Stimulated activated CD4-positive, alpha-beta T cell treated with anti-CD3 and anti-CD28 coated beads, TNF-alpha, amount 100 ng/mL, for 24 hours (primary cell): ENCODE data around the gene SPACA4.
"Not testable (repeated sequence)": the region's sequence is repeated elsewhere in the genome, so short reads cannot be mapped to it uniquely, and the experiment has no call there.

Experiments used
- DNase-seq, 3 experiments: peaks; one replicate each; pipeline ENCODE4 v3.0.0-alpha.2; 2020; ENCODE audit warnings: low read depth in 3 of 3

SPACA4 gene

DNA sequence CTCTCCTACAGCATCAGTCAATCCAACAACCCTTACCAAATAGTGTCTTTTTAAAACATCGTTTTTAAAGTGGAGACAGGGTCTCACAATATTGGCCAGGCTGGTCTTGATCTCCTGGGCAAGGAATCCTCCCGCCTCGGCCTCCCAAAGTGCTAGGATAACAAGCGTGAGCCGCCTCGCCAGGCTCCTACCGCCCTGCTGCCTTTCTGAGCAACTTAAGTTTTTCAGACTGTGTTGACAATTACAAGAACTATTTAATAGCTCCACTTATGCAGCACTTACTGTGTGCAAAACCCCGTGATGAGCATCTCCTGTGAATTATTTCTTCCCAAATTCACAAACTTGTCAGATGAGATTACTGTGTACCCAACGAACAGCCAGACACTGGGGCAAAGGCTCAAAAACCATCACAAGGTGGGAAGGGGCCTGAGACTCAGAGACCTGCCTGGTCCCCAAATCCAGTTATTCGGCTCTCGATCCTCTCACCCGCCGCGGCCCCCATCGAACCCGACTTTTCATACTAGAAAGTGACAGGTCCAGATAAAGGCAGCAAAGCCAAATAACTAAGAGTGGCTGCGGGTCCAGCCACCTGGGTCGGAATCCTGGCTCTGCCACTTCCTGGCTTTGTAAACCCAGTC is 11.9 kb downstream of the SPACA4 start:
- DNase-seq, result no peak

DNA sequence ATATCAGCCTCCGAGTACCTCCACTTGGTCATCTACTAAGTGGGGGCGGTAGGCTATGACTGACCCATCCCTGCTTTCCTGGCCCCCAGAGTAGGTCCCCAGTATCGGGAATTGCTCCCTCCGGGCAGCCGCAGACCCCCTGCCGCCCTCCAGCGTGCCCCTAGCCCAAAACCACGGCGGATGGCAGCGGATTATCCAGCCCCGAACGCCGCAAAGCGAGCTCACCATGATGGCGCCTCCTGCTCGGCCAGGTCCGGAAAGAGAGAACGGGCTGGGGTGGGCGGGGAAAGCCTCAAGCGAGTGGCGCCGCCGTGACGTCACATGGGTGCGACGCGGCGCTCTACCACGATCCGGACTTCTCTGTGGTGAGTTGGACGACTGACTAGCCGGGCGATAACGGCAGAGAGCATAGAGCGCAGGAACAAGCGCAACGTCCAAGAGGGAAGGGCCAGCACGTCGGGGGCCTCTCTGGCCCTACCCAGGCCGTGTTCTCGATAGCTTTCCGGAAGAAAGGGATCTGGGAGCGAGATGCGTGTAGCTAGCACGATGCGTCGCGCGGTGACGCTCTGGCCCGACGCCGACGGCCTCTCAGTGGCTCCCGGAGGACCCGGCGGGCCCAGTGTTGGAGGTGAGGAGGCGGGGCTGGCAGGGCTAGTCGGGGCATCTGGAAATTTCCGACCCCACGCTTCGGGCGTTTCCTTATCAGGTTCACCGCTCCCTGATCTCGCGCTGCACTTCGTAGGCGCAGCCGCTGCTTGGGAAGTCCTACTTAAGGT is 12.6 kb downstream of the SPACA4 start, which contains the start of the genes RPL18 and SPHK2:
Gene RPL18 (minus strand): TSS at position 263 of the 776 bp plus-strand sequence. CDS start 35 bp downstream, at position 228.
Gene SPHK2 (plus strand): TSS at position 591 of the 776 bp plus-strand sequence. CDS start 1,009 bp downstream, outside the sequence.
- peak; percentile 88 to 95 (median 95) for DNase-seq

DNA sequence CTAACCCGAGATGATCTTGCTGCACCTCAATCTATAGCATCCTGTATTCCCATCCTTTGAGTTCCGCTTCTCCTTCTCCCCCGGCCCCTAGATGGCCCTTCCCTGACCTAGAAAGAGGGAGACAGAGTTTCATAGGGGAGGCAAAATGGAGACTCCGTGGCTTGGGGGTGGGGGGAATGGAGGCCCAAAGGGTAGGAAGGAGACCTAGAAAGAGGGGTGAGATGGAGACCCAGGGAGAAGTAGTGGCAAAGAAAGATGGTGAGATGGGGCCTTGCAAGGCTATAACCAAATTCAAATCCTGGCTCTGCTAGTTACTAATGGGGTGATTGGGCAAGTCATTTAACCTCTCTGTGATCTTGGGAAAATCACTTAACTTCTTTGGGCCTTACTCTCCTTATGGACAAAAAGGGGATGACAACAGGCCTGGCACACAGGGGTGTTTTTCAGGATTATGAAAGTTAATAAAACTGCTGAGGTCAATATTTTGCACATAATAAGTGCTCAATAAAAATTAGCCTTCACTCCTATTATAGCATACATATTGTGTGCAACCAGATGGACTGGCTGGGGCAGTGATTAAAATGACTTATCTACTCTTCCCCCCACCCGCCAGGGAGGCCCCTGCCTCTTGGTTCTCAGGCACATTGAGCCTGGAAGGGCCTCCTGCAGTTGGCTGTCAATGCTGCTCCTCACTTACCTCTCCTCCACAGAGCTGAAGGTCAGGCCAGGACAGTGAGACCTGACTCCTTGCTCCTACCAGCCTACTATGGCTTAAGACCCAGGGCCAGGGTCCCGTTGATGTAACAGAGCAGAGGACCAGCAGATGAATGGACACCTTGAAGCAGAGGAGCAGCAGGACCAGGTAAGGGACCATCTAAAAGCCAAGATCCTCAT is 13.4 kb downstream of the SPACA4 start:
- DNase-seq, result no peak

DNA sequence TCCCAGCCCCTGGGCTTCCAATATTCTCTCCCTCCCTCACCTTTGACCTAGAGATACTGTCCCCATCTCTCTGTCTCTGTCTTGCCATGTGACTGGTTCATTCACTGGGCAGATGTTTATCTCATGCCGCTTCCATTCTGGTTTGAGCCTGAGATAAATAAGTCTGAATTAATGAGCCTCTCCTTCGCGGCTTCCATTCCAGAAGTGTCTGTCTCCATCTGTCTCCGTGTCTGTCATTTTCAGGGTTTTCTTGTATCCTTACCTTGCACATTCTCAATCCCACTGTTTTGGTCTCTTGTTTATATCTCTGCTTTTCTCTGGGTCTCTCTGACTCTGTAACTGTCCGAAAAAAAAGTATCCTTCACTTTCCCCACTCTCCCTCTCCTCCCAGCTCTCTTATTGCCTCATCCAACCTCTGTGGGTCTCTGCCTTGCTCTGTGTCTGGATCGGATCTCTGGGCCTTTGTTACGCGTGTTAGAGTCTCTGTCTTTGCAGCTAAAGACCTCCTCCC is 17.1 kb downstream of the SPACA4 start:
- DNase-seq, result no peak

DNA sequence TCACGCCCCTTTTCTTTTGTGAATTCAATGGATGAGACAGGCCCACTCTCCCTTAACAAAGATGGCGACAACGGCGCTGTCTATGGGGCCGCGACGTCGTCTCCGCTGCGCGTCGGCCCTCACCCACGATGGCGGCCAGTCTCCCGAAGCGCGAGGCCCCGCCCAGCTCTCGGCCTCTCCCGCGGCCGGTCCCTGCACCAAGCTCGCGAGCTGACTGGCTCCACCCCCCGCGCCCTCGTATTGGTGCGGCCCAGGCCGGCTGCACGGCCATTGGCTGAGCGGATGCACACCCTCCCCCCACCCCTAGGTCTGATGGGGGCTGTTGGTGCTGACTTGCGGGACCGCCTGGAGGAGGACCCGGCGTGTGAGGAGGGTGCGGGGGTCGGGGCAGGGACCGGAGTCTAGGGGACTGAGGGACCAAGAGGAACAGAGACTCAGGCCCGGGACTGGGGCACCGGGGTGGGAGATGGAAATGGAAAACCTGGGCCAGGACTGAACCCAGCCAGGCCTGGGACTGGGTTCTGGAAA is 17.6 kb downstream of the SPACA4 start:
- peak; percentile 90 to 98 (median 93) for DNase-seq

DNA sequence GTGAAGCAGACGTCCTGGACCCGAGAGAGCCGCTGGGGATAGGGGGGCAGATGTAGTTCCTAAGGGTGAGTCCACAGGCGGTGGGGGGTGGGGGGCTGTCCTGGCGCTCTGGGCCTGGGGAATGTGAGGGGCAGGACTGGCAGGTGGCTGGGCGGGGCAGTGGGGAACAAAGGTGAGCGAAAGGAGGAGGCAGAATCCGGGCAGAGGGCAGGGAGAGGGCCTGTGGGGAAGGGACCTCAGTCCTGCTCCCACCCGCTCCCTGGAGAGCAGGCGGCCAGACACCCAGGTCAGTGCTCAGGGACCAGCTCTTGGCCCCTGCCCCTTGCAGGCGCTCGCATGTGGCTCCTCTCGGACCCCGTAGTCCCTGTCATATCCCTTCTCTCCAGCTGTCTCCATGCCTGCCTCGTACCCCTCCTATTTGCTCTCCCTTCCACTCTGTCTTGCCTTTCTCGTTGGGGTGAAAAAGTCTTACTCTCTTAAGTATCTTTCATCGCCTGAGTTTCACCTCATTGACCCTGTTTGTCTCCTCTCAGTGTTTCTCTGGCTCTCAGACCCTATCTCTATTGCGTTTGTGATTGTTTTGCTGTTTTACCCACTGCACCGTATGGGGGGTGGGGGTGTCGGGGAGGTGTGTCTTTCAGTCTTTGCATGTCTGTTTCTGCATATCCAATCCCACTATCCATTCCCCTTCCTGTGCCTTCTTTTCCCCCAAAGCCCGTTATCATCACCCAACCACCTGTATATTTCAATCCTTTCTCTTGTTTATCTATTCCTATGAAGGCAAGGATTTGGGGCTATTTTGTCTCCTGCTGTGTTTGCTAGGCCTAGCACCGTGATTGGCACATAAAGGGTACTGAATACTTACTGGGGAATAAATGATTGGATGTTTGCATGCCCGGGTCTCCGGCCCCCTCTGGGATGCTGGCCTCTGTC is 18.5 kb downstream of the SPACA4 start:
- DNase-seq, result no peak

DNA sequence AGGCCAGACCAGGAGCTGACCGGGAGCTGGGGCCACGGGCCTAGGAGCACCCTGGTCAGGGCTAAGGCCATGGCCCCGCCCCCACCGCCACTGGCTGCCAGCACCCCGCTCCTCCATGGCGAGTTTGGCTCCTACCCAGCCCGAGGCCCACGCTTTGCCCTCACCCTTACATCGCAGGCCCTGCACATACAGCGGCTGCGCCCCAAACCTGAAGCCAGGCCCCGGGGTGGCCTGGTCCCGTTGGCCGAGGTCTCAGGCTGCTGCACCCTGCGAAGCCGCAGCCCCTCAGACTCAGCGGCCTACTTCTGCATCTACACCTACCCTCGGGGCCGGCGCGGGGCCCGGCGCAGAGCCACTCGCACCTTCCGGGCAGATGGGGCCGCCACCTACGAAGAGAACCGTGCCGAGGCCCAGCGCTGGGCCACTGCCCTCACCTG is 19.4 kb downstream of the SPACA4 start:
- no peak for DNase-seq

DNA sequence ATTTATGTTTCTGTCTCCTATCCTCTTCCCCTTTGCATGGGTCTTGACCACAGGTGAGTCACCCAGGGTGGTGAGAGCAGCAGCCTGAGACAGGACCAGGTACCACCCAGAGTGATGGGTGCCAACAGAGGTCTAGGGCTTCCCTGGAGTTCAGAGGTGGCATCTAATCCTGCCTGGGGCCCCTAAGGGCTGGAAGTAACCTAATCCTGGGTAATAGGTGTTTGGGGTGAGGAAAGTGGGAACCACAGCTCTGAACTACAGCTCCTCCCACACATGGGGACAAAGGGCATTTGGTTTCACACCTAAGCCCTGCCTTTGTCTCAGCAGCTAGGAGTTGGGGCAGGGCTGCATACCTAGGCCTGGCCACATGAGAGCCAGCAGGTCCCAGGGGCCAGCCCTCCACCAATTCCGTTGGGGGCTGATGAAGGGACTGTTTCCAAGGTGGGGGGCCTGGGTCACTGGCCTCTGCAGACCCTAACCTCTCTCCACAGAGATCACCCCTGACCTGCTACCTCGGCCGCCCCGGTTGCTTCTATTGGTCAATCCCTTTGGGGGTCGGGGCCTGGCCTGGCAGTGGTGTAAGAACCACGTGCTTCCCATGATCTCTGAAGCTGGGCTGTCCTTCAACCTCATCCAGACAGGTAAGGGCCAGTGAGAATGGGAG is 20.8 kb downstream of the SPACA4 start:
- no peak for DNase-seq

DNA sequence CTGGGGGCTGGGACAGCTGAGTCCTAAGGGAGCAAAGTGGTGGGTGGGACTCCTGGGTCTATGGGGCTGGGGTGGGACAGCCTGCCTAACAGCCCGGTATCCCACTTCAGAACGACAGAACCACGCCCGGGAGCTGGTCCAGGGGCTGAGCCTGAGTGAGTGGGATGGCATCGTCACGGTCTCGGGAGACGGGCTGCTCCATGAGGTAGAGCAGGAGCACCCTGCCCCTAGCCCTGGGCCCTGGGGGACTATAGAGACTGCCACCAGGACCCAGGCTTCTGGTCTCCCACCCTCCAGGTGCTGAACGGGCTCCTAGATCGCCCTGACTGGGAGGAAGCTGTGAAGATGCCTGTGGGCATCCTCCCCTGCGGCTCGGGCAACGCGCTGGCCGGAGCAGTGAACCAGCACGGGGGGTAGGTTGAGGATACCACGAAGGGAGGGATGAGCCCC is 21.3 kb downstream of the SPACA4 start:
- DNase-seq, result no peak

DNA sequence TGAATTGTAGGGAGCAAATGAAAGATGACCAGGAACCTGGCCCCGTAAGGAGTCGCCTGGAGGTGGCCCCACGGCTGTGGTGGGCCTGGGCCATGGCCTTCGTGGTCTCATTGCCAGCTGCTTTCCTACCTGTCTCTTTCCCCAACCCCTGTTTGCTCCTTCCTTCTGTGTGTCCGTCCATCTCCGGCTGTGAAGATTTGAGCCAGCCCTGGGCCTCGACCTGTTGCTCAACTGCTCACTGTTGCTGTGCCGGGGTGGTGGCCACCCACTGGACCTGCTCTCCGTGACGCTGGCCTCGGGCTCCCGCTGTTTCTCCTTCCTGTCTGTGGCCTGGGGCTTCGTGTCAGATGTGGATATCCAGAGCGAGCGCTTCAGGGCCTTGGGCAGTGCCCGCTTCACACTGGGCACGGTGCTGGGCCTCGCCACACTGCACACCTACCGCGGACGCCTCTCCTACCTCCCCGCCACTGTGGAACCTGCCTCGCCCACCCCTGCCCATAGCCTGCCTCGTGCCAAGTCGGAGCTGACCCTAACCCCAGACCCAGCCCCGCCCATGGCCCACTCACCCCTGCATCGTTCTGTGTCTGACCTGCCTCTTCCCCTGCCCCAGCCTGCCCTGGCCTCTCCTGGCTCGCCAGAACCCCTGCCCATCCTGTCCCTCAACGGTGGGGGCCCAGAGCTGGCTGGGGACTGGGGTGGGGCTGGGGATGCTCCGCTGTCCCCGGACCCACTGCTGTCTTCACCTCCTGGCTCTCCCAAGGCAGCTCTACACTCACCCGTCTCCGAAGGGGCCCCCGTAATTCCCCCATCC is 22.1 kb downstream of the SPACA4 start:
- no peak for DNase-seq

DNA sequence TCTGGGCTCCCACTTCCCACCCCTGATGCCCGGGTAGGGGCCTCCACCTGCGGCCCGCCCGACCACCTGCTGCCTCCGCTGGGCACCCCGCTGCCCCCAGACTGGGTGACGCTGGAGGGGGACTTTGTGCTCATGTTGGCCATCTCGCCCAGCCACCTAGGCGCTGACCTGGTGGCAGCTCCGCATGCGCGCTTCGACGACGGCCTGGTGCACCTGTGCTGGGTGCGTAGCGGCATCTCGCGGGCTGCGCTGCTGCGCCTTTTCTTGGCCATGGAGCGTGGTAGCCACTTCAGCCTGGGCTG is 22.7 kb downstream of the SPACA4 start:
- no peak for DNase-seq

DNA sequence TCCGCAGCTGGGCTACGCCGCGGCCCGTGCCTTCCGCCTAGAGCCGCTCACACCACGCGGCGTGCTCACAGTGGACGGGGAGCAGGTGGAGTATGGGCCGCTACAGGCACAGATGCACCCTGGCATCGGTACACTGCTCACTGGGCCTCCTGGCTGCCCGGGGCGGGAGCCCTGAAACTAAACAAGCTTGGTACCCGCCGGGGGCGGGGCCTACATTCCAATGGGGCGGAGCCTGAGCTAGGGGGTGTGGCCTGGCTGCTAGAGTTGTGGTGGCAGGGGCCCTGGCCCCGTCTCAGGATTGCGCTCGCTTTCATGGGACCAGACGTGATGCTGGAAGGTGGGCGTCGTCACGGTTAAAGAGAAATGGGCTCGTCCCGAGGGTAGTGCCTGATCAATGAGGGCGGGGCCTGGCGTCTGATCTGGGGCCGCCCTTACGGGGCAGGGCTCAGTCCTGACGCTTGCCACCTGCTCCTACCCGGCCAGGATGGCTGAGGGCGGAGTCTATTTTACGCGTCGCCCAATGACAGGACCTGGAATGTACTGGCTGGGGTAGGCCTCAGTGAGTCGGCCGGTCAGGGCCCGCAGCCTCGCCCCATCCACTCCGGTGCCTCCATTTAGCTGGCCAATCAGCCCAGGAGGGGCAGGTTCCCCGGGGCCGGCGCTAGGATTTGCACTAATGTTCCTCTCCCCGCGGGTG is 23.2 kb downstream of the SPACA4 start:
- DNase-seq, result no peak

DNA sequence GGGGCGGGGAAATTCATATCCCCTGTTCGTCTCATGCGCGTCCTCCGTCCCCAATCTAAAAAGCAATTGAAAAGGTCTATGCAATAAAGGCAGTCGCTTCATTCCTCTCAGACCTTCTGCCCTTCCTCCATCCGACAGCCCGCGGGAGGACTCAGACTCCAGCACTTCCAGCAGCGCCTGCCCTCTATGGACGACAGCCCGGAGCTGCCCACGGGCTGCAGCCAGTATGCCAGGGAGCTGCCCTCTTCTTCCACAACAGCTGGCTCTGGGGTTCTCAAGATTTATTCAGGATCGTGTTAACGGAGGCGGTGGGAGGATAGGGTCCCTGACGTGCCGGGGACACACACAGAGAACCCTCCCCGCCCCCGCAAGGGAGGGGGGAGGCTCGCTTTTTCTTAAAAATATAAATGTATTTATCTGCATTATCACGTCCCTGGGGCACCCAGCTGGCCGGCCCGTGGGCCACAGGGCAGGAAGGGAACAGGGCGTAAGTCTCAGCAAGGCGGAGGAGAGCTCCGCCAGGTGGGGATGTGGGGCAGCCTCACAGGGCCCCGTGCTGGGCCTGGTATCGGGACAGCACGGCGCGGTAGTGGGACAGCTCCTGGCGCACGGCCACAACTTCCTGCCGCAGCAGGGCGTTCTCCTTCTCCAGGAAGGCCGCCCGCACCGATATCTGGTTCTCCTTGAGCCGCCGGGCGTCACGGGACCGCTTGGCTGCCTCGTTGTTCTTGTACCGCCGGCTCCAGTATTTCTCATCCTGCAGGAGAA is 23.9 kb downstream of the SPACA4 start:
- DNase-seq, result no peak

DNA sequence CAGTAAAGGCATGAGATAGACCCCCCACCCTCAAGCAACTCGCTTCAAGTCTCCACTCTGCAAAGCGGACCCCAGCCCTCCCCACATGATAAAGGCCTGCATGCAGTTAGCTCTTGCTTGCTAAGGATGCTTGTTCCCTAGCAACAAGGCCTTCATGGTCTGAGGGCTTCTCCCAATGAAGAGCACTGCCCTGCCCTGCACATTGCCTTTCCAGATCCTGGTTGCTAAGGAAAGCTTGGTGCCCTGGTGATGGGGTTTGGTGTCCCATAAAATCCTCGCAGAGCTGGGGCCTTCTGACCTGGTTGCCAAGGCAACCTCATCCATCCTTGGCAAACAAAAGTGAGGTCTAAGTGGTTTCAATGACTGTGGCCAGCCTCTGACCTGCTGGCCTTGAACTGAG is 24.7 kb downstream of the SPACA4 start:
- no peak for DNase-seq

DNA sequence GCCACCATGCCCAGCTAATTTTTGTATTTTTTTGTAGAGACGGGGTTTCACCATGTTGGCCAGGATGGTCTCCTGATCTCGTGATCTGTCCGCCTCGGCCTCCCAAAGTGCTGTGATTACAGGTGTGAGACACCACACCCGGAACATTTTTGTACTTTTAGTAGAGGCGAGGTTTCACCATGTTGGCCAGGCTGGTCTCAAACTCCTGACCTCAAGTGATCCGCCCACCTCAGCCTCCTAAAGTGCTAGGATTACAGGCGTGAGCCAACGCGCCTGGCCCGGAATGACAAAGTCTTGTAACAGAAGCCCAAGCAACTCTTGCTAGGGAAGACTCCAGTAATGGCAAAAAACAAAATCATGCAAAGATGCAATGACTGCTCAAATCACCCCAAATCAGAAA is 25.7 kb downstream of the SPACA4 start:
- not testable (repeated sequence) for DNase-seq

DNA sequence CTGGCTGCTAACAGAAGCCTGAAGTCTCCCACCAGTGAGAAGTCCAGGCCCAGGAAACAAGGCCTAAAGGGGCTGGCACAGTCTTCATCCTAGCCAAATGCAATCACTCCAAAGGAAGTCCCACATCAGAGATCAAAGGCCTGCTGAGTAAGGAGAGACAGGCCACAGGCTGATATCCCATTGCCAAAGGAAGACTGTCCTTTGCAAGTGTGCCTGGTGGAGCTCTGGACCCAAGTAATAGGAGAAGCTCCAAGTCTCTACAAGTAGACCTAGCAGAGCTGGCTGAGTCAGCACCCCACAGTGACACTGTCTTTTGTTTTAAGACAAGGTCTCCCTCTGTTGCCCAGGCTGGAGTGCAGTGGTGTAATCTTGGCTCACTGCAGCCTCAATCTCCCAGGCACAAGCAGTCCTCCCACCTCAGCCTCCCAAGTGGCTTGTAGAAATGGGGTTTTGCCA is 26.2 kb downstream of the SPACA4 start:
- no peak for DNase-seq

DNA sequence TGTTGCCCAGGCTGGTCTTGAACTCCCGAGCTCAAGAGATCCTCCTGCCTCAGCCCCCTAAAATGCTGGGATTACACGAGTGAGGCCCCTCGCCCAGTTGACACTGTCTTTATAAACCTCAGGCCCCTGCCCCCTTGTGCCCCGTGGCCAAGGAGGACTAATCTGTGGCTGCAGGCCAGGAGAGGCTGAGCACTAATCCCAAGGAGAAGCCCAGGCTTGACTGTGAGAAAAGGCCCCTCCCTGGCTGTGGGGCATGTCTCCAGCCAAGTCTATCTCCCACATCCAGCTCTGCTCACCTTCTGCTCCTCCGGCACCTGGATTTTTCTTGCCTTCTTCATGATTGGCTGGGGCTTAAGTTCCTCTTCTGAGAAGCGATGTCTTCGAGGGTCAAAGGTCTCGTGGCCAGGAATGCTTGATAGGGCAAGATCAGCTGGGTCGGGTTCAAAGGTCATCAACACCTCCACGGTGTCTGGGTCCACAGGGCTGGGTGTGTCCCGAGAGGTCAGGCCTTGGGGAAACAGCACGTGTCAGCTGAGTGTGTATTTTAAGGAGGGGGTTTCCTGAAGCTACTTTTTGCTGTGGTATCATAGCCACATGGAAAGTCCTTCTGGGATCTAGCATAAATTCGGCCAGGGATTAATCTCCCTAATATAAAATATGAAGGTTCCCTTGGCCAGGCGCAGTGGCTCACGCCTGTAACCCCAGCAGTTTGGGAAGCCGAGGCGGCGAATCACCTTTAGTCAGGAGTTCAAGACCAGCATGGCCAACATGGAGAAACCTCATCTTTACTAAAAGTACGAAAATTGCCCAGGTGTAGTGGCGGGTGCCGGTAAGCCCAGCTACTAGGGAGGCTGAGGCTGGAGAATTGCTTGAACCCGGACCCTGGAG is 26.9 kb downstream of the SPACA4 start:
- no peak for DNase-seq
